ENCODE measurements around the gene GPRC5C.

The GPRC5C gene

GRCh38 chr17:74446551-74447500, 14.9 kb downstream of the GPRC5C start:
- no peaks in the 10 kb centered on the region for H3K4me1 ChIP-seq
- no peak for DNase-seq (ENCODE audit: low spot score in 2 of 2)
- in situ Hi-C loops (cut with MboI; ENCODE audit: low sequenced_read_pairs), result no loop called here
- H3K27me3 ChIP-seq (ENCODE audit: low read depth), result no peaks in the 10 kb centered on the region
- H3K9me3 ChIP-seq, result no peaks in the 10 kb centered on the region
- H3K4me3 ChIP-seq, result no peak overlapping the region
- no peaks in the 10 kb centered on the region; the same call in 1 of the 2 replicates for H3K36me3 ChIP-seq (replicated peaks)

- H3K4me3 ChIP-seq, result no peak overlapping the region
- in situ Hi-C loops (cut with MboI; ENCODE audit: low sequenced_read_pairs), result no loop called here
- no peaks in the 10 kb centered on the region for H3K27me3 ChIP-seq (ENCODE audit: low read depth)
- no peaks in the 10 kb centered on the region for H3K4me1 ChIP-seq
- no peak for DNase-seq (ENCODE audit: low spot score in 2 of 2)
- no peaks in the 10 kb centered on the region; the same call in 1 of the 2 replicates for H3K36me3 ChIP-seq (replicated peaks)
- H3K9me3 ChIP-seq, result no peaks in the 10 kb centered on the region
Measured at GRCh38 chr17:74447628-74448159, 15.8 kb downstream of the GPRC5C start.

GRCh38 chr17:74448756-74449155, 16.9 kb downstream of the GPRC5C start:
- peaks cover 4% of the 10 kb centered on the region for H3K4me1 ChIP-seq
- no peak overlapping the region for H3K4me3 ChIP-seq
- no peaks in the 10 kb centered on the region for H3K9me3 ChIP-seq
- no peaks in the 10 kb centered on the region; the same call in 1 of the 2 replicates for H3K36me3 ChIP-seq (replicated peaks)
- H3K27me3 ChIP-seq (ENCODE audit: low read depth), result no peaks in the 10 kb centered on the region
- in situ Hi-C loops (cut with MboI; ENCODE audit: low sequenced_read_pairs), result no loop called here
- no peak for DNase-seq (ENCODE audit: low spot score in 2 of 2)

- in situ Hi-C loops (cut with MboI; ENCODE audit: low sequenced_read_pairs), result no loop called here
- Histone ChIP-seq H3K36me3 (replicated peaks) (no peaks in the 10 kb centered on the region; the same call in 1 of the 2 replicates), H3K27me3 (ENCODE audit: low read depth) (no peaks in the 10 kb centered on the region), H3K9me3 (no peaks in the 10 kb centered on the region), H3K4me3 (no peak overlapping the region), H3K4me1 (peaks cover 6% of the 10 kb centered on the region)
- no peak for DNase-seq (ENCODE audit: low spot score in 2 of 2)
Measured at GRCh38 chr17:74449306-74449705, 17.4 kb downstream of the GPRC5C start.

GRCh38 chr17:74449773-74450172, 17.9 kb downstream of the GPRC5C start:
- H3K9me3 ChIP-seq, result no peaks in the 10 kb centered on the region
- in situ Hi-C loops (cut with MboI; ENCODE audit: low sequenced_read_pairs), result no loop called here
- H3K4me1 ChIP-seq, result peaks cover 11% of the 10 kb centered on the region
- no peak for DNase-seq (ENCODE audit: low spot score in 2 of 2)
- no peak overlapping the region for H3K4me3 ChIP-seq
- no peaks in the 10 kb centered on the region for H3K27me3 ChIP-seq (ENCODE audit: low read depth)
- no peaks in the 10 kb centered on the region; the same call in 1 of the 2 replicates for H3K36me3 ChIP-seq (replicated peaks)

- H3K9me3 ChIP-seq, result no peaks in the 10 kb centered on the region
- no peaks in the 10 kb centered on the region; the same call in 1 of the 2 replicates for H3K36me3 ChIP-seq (replicated peaks)
- H3K4me1 ChIP-seq, result peaks cover 15% of the 10 kb centered on the region
- no peak overlapping the region for H3K4me3 ChIP-seq
- in situ Hi-C loops (cut with MboI; ENCODE audit: low sequenced_read_pairs), result no loop called here
- H3K27me3 ChIP-seq (ENCODE audit: low read depth), result no peaks in the 10 kb centered on the region
- DNase-seq (ENCODE audit: low spot score in 2 of 2), result no peak
Measured at GRCh38 chr17:74450231-74450630, 18.3 kb downstream of the GPRC5C start.

- no peaks in the 10 kb centered on the region for H3K9me3 ChIP-seq
- no peak overlapping the region for H3K4me3 ChIP-seq
- no peak for DNase-seq (ENCODE audit: low spot score in 2 of 2)
- H3K27me3 ChIP-seq (ENCODE audit: low read depth), result no peaks in the 10 kb centered on the region
- peaks cover 15% of the 10 kb centered on the region for H3K4me1 ChIP-seq
- no peaks in the 10 kb centered on the region; the same call in 1 of the 2 replicates for H3K36me3 ChIP-seq (replicated peaks)
- in situ Hi-C loops (cut with MboI; ENCODE audit: low sequenced_read_pairs), result no loop called here
Measured at GRCh38 chr17:74450925-74451403, 19.1 kb downstream of the GPRC5C start.

- no peaks in the 10 kb centered on the region for H3K9me3 ChIP-seq
- DNase-seq (ENCODE audit: low spot score in 2 of 2), result no peak
- in situ Hi-C loops (cut with MboI; ENCODE audit: low sequenced_read_pairs), result no loop called here
- no peaks in the 10 kb centered on the region for H3K27me3 ChIP-seq (ENCODE audit: low read depth)
- H3K4me1 ChIP-seq, result peaks cover 15% of the 10 kb centered on the region
- H3K36me3 ChIP-seq (replicated peaks), result no peaks in the 10 kb centered on the region; the same call in 1 of the 2 replicates
- no peak overlapping the region for H3K4me3 ChIP-seq
Measured at GRCh38 chr17:74451557-74451956, 19.7 kb downstream of the GPRC5C start.

- no peak for DNase-seq (ENCODE audit: low spot score in 2 of 2)
- Histone ChIP-seq H3K27me3 (ENCODE audit: low read depth) (no peaks in the 10 kb centered on the region), H3K9me3 (no peaks in the 10 kb centered on the region), H3K36me3 (replicated peaks) (no peaks in the 10 kb centered on the region; the same call in 1 of the 2 replicates), H3K4me3 (no peak overlapping the region), H3K4me1 (peaks cover 16% of the 10 kb centered on the region)
- in situ Hi-C loops (cut with MboI; ENCODE audit: low sequenced_read_pairs), result no loop called here
Measured at GRCh38 chr17:74452033-74452840, 20.3 kb downstream of the GPRC5C start.

- Histone ChIP-seq H3K9me3 (no peaks in the 10 kb centered on the region), H3K27me3 (ENCODE audit: low read depth) (no peaks in the 10 kb centered on the region; the same call in 1 of the 2 replicates), H3K36me3 (replicated peaks) (no peaks in the 10 kb centered on the region), H3K4me1 (peaks cover 18% of the 10 kb centered on the region), H3K4me3 (peak overlapping the region; percentile 21)
- in situ Hi-C loops (cut with MboI; ENCODE audit: low sequenced_read_pairs), result no loop called here
- no peak for DNase-seq (ENCODE audit: low spot score in 2 of 2)
Measured at GRCh38 chr17:74452841-74453661, 21.2 kb downstream of the GPRC5C start.

GRCh38 chr17:74453665-74454196, 21.8 kb downstream of the GPRC5C start:
- Histone ChIP-seq H3K9me3 (no peaks in the 10 kb centered on the region), H3K36me3 (replicated peaks) (no peaks in the 10 kb centered on the region), H3K27me3 (ENCODE audit: low read depth) (no peaks in the 10 kb centered on the region; the same call in 1 of the 2 replicates), H3K4me1 (peaks cover 18% of the 10 kb centered on the region), H3K4me3 (peak overlapping the region; percentile 21)
- DNase-seq (ENCODE audit: low spot score in 2 of 2), result peak in 1 of 2 experiments; percentile 82
- in situ Hi-C loops (cut with MboI; ENCODE audit: low sequenced_read_pairs), result no loop called here

- peak overlapping the region; percentile 22 for H3K4me3 ChIP-seq
- in situ Hi-C loops (cut with MboI; ENCODE audit: low sequenced_read_pairs), result no loop called here
- H3K4me1 ChIP-seq, result peaks cover 18% of the 10 kb centered on the region
- no peaks in the 10 kb centered on the region; the same call in 1 of the 2 replicates for H3K27me3 ChIP-seq (ENCODE audit: low read depth)
- H3K9me3 ChIP-seq, result no peaks in the 10 kb centered on the region
- DNase-seq (ENCODE audit: low spot score in 2 of 2), result peak; percentile 82 to 95
- no peaks in the 10 kb centered on the region for H3K36me3 ChIP-seq (replicated peaks)
Measured at GRCh38 chr17:74454197-74455024, 22.5 kb downstream of the GPRC5C start.

All from HAP-1 (cell line).